RPMI7951 (cell line): ENCODE measurements around the gene CD6. TPM values are rescaled to one million over a fixed set of nuclear protein-coding genes. Genes with fewer than 3 reads are reported as not detected.

ENCODE experiments used
- DNase-seq: peaks from one replicate; pipeline ENCODE4 v3.0.0-alpha.2; 2012; ENCODE audit warnings: low read depth
- total RNA-seq: library from RNA; depleted of rRNA; stranded (reverse); fragments of >200 nt; shearing (Covaris generic); gene quantifications from 2 replicates; pipeline ENCODE4 v1.2.3, GENCODE V29; 2014

Gene CD6
- total RNA-seq, 1 experiment from 2014 or later: not detected

GRCh38 chr11:61008971-61009370 is 37.5 kb downstream of the CD6 start:
- no peak for DNase-seq

GRCh38 chr11:61009392-61010275 is 38.2 kb downstream of the CD6 start:
- DNase-seq: no peak

GRCh38 chr11:61010466-61011228 is 39.2 kb downstream of the CD6 start:
- no peak for DNase-seq

GRCh38 chr11:61011229-61011870 is 39.9 kb downstream of the CD6 start:
- no peak for DNase-seq

- DNase-seq: no peak
Measured at GRCh38 chr11:61011950-61012736, 40.7 kb downstream of the CD6 start.

GRCh38 chr11:61012737-61013215 is 41.3 kb downstream of the CD6 start:
- no peak for DNase-seq

GRCh38 chr11:61018059-61018458 is 46.6 kb downstream of the CD6 start:
- DNase-seq: no peak

GRCh38 chr11:61019037-61019831 is 47.8 kb downstream of the CD6 start:
- DNase-seq: no peak

- no peak for DNase-seq
Measured at GRCh38 chr11:61019832-61020405, 48.4 kb downstream of the CD6 start.

- no peak for DNase-seq
Measured at GRCh38 chr11:61020551-61021235, 49.2 kb downstream of the CD6 start.

GRCh38 chr11:61021661-61022212 is 50.3 kb downstream of the CD6 start:
- no peak for DNase-seq

- no peak for DNase-seq
Measured at GRCh38 chr11:61022311-61023085, 51.0 kb downstream of the CD6 start.

GRCh38 chr11:61023086-61023965 is 51.8 kb downstream of the CD6 start:
- DNase-seq: no peak

- no peak for DNase-seq
Measured at GRCh38 chr11:61023966-61024295, 52.5 kb downstream of the CD6 start.

GRCh38 chr11:61024938-61025820 is 53.7 kb downstream of the CD6 start:
- no peak for DNase-seq

- no peak for DNase-seq
Measured at GRCh38 chr11:61025821-61026120, 54.3 kb downstream of the CD6 start.
